ENCODE data around the gene TXNDC5.

Gene TXNDC5

DNA sequence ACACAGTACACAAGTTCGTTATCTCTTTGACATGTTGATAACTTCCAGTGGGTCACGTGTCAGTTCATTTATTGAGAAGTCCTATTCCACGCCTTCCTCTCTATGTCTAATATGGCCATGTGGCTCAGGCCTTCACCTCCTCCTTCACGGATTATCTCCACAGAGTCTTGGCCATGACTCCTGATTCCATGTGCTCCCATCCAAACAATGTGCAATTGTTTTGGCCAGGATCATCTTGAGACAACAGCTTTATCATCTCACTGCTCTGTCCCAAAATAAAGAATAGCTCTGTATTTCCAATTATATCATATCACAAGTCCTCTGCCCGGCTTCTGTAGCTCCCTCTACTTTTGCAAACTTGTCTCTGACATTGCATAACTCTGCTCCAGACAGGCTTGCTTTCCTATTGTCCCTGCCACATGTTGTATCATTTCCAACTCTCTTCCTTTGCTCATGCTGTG is 11.1 kb upstream of the TXNDC5 start:
- Histone ChIP-seq H3K4me1 (ENCODE audit: control insufficient read depth, insufficient read depth, low read length) (no peaks in the 10 kb centered on the region), H3K9me3 (ENCODE audit: control insufficient read depth, insufficient read depth, low read depth, low read length) (peaks cover 4% of the 10 kb centered on the region; the same call in 1 of the 2 replicates), H3K4me3 (ENCODE audit: low read depth, low read length) (no peak overlapping the region), H3K27ac (ENCODE audit: extremely low read depth, low read depth, low read length) (no peak overlapping the region), H3K36me3 (ENCODE audit: control insufficient read depth in 2 of 2, insufficient read depth in 1 of 2, low read length in 2 of 2) (no peaks in the 10 kb centered on the region)
- CTCF ChIA-PET: interaction anchor here (1.0 kb wide), 1 partner anchor 53 kb away, joined by 4 read pairs; no protein-coding TSS in a partner anchor
- TF ChIP-seq TRIM28 (IDR thresholded peaks at IDR 0.05; ENCODE audit: borderline replicate concordance, low read length) (no peak), PRDM2 (tag by site-specific recombination; IDR thresholded peaks at IDR 0.05; ENCODE audit: borderline replicate concordance) (no peak), ZNF776 (tag by site-specific recombination; IDR thresholded peaks at IDR 0.05; ENCODE audit: borderline replicate concordance) (no peak), ZFP41 (tag by site-specific recombination; IDR thresholded peaks at IDR 0.05; ENCODE audit: borderline replicate concordance) (no peak), ZNF768 (tag by site-specific recombination; IDR thresholded peaks at IDR 0.05) (no peak), SP2 (tag by site-specific recombination; IDR thresholded peaks at IDR 0.05) (no peak), ZNF580 (tag by site-specific recombination; IDR thresholded peaks at IDR 0.05) (no peak), ZSCAN4 (tag by site-specific recombination; IDR thresholded peaks at IDR 0.05) (no peak), ZNF404 (tag by site-specific recombination; IDR thresholded peaks at IDR 0.05) (no peak), ZFP69B (tag by site-specific recombination; IDR thresholded peaks at IDR 0.05) (no peak), ELK4 (IDR thresholded peaks at IDR 0.05; ENCODE audit: borderline replicate concordance, low read depth, low read length) (no peak)
- TF ChIP-seq, protein P1, sequence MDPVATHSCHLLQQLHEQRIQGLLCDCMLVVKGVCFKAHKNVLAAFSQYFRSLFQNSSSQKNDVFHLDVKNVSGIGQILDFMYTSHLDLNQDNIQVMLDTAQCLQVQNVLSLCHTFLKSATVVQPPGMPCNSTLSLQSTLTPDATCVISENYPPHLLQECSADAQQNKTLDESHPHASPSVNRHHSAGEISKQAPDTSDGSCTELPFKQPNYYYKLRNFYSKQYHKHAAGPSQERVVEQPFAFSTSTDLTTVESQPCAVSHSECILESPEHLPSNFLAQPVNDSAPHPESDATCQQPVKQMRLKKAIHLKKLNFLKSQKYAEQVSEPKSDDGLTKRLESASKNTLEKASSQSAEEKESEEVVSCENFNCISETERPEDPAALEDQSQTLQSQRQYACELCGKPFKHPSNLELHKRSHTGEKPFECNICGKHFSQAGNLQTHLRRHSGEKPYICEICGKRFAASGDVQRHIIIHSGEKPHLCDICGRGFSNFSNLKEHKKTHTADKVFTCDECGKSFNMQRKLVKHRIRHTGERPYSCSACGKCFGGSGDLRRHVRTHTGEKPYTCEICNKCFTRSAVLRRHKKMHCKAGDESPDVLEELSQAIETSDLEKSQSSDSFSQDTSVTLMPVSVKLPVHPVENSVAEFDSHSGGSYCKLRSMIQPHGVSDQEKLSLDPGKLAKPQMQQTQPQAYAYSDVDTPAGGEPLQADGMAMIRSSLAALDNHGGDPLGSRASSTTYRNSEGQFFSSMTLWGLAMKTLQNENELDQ (tag by site-specific recombination; IDR thresholded peaks at IDR 0.05; ENCODE audit: low read depth): no peak
- POLR2A ChIA-PET: no interaction called here

- no peak overlapping the region for H3K4me3 ChIP-seq (ENCODE audit: low read depth, low read length)
- peaks cover 4% of the 10 kb centered on the region; the same call in 1 of the 2 replicates for H3K9me3 ChIP-seq (ENCODE audit: control insufficient read depth, insufficient read depth, low read depth, low read length)
- ChIA-PET POLR2A (no interaction called here), CTCF (interaction anchor here (1.0 kb wide), 1 partner anchor 54 kb away, joined by 4 read pairs; no protein-coding TSS in a partner anchor)
- H3K27ac ChIP-seq (ENCODE audit: extremely low read depth, low read depth, low read length): no peak overlapping the region
- H3K4me1 ChIP-seq (ENCODE audit: control insufficient read depth, insufficient read depth, low read length): no peaks in the 10 kb centered on the region
- no peaks in the 10 kb centered on the region for H3K36me3 ChIP-seq (ENCODE audit: control insufficient read depth in 2 of 2, insufficient read depth in 1 of 2, low read length in 2 of 2)
- TF ChIP-seq ZNF830 (tag by site-specific recombination; IDR thresholded peaks at IDR 0.05; ENCODE audit: low read depth) (no peak), ZNF37A (tag by site-specific recombination; IDR thresholded peaks at IDR 0.05) (no peak), ZNF146 (tag by site-specific recombination; IDR thresholded peaks at IDR 0.05) (no peak), ZNF785 (tag by site-specific recombination; IDR thresholded peaks at IDR 0.05) (no peak), ZNF214 (tag by site-specific recombination; IDR thresholded peaks at IDR 0.05; ENCODE audit: borderline replicate concordance) (no peak), ZNF10 (tag by site-specific recombination; IDR thresholded peaks at IDR 0.05) (no peak), ZNF132 (tag by site-specific recombination; IDR thresholded peaks at IDR 0.05; ENCODE audit: borderline replicate concordance) (no peak), ZNF660 (tag by site-specific recombination; IDR thresholded peaks at IDR 0.05) (no peak), ZNF529 (tag by site-specific recombination; IDR thresholded peaks at IDR 0.05; ENCODE audit: insufficient replicate concordance) (no peak), ZBTB1 (tag by site-specific recombination; IDR thresholded peaks at IDR 0.05) (no peak), ZNF777 (tag by site-specific recombination; IDR thresholded peaks at IDR 0.05; ENCODE audit: borderline replicate concordance) (no peak), SALL2 (tag by site-specific recombination; IDR thresholded peaks at IDR 0.05; ENCODE audit: borderline replicate concordance) (no peak), ZNF239 (tag by site-specific recombination; IDR thresholded peaks at IDR 0.05) (no peak), ZNF175 (tag by site-specific recombination; IDR thresholded peaks at IDR 0.05) (no peak)
Measured at GRCh38 chr6:7921046-7921445, 10.5 kb upstream of the TXNDC5 start.

All from HEK293 (cell line).